Gastrocnemius medialis (tissue), 4 donors: Measurements from ENCODE around the gene USP5.

Experiments used
- CTCF ChIP-seq, 5 experiments: fragments of 450-650 bp in 3 of 5; fragments of 200-600 bp in 2 of 5; sonication (generic) in 2 of 5; IDR thresholded peaks in 4 of 5; conservative IDR thresholded peaks in 1 of 5; 1 replicate in 4 of 5; 2 replicates in 1 of 5; pipeline ENCODE4 v1.5.1; 2016 to 2019; ENCODE audit warnings: antibody characterized with exemption in 5 of 5, mild to moderate bottlenecking in 3 of 5, moderate library complexity in 3 of 5
- POLR2A ChIP-seq, 2 donors: fragments of 450-650 bp; IDR thresholded peaks; one replicate each; pipeline ENCODE4 v1.6.1; 2017; ENCODE audit warnings: antibody characterized with exemption in 2 of 2, mild to moderate bottlenecking in 2 of 2, moderate library complexity in 2 of 2

GRCh38 chr12:6858799-6859198 lies 6.8 kb downstream of the USP5 start:
- TF ChIP-seq CTCF (IDR thresholded peaks at IDR 0.05 in 4 of 5, conservative IDR thresholded peaks at IDR 0.05 in 1 of 5) (no peak), POLR2A (IDR thresholded peaks at IDR 0.05) (no peak)
